Body of pancreas (tissue), 4 donors: ENCODE data around the gene AKAP6. TPM values are rescaled to one million over a fixed set of nuclear protein-coding genes. Genes with fewer than 3 reads are reported as not detected.

Experiments
- ATAC-seq: fragments of 150-250 bp; one replicate; pipeline ENCODE4 v1.9.1; 2016
- DNase-seq, 4 donors: peaks; one replicate each; pipeline ENCODE4 v3.0.0-alpha.2; 2019
- H3K27ac ChIP-seq, 4 donors: fragments of 200-600 bp; sonication (generic); 1 replicate in 3 of 4; 2 replicates in 1 of 4; pipeline versions ENCODE4 v1.5.1 to v1.6.1; 2016 to 2019; ENCODE audit warnings: mild to moderate bottlenecking in 1 of 4, mixed read lengths in 1 of 4, moderate library complexity in 1 of 4
- H3K27me3 ChIP-seq, 2 donors: fragments of 200-600 bp; sonication (generic); one replicate each; pipeline ENCODE4 v1.6.0; 2016; ENCODE audit warnings: mild to moderate bottlenecking in 1 of 2
- H3K36me3 ChIP-seq, 2 donors: fragments of 200-600 bp; sonication (generic); replicated peaks in 1 of 2; 2 replicates each; pipeline ENCODE4 v1.5.1; 2016; ENCODE audit warnings: low read depth in 2 of 2; ENCODE audit not compliant: insufficient read depth in 1 of 2
- H3K4me1 ChIP-seq: fragments of 200-600 bp; sonication (generic); one replicate; pipeline ENCODE4 v1.6.0; 2016
- H3K4me3 ChIP-seq, 2 donors: fragments of 200-600 bp; sonication (generic); 1 replicate in 1 of 2; 2 replicates in 1 of 2; pipeline ENCODE4 v1.5.1; 2016 to 2019
- H3K9me3 ChIP-seq, 3 donors: fragments of 200-600 bp; sonication (generic); 1 replicate in 2 of 3; 2 replicates in 1 of 3; pipeline ENCODE4 v1.5.1; 2016
- POLR2A ChIP-seq, 3 donors: fragments of 450-650 bp; IDR thresholded peaks; one replicate each; pipeline ENCODE4 v1.6.1; 2016; ENCODE audit warnings: antibody characterized with exemption in 3 of 3, mild to moderate bottlenecking in 2 of 3
- WGBS, 2 donors: methylation state at CpG; one replicate each; pipeline ENCODE4 v1.1.5; 2017; 5-methylcytosine and 5-hydroxymethylcytosine counted together
- intact Hi-C: fragments of 100-400 bp; cut with DNase I; formaldehyde crosslinking; loops from one replicate; pipeline ENCODE4 v1.15.1; 2023
- total RNA-seq, 2 donors: library from RNA; depleted of rRNA; stranded (reverse); fragments of >200 nt; gene quantifications; one replicate each; pipeline ENCODE4 v1.1.0, GENCODE V29; 2016
- TF ChIP-seq, protein P1 (sequence below), 7 experiments: fragments of 450-650 bp in 4 of 7; fragments of 200-600 bp in 3 of 7; sonication (generic) in 3 of 7; IDR thresholded peaks; one replicate each; pipeline ENCODE4 v1.5.1; 2016 to 2019; ENCODE audit warnings: antibody characterized with exemption in 7 of 7

Gene AKAP6
- total RNA-seq, 2 donors from 2014 or later: 2.0 to 2.9 TPM

DNA sequence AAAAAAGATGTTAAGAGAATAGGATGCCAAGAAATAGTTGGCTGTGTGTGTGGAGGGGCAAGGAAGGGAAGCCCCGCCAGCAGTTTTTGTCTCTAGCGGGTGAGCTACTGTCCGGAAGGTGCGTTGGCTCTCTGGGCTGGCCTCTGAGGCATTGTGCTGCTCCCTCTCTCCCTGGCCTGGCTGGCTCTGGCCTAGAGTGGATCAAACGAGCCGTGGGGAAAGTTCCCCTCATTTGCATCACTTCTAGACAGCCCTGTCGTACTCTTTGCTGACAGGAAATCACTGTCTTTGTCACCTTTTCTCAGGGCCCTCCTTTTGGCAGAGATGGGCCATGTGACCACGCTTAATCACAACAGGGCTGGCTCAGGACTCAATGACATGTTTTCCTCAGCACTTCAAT lies 373.5 kb downstream of the AKAP6 start:
- 54 to 61% methylated on average over 8 of the region's 8 CpGs for WGBS, 2 donors
- H3K4me3 ChIP-seq: no peak overlapping the region
- H3K9me3 ChIP-seq: no peaks in the 10 kb centered on the region
- TF ChIP-seq, protein P1, sequence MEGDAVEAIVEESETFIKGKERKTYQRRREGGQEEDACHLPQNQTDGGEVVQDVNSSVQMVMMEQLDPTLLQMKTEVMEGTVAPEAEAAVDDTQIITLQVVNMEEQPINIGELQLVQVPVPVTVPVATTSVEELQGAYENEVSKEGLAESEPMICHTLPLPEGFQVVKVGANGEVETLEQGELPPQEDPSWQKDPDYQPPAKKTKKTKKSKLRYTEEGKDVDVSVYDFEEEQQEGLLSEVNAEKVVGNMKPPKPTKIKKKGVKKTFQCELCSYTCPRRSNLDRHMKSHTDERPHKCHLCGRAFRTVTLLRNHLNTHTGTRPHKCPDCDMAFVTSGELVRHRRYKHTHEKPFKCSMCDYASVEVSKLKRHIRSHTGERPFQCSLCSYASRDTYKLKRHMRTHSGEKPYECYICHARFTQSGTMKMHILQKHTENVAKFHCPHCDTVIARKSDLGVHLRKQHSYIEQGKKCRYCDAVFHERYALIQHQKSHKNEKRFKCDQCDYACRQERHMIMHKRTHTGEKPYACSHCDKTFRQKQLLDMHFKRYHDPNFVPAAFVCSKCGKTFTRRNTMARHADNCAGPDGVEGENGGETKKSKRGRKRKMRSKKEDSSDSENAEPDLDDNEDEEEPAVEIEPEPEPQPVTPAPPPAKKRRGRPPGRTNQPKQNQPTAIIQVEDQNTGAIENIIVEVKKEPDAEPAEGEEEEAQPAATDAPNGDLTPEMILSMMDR (IDR thresholded peaks at IDR 0.05): no peak
- no peak for TF ChIP-seq POLR2A (IDR thresholded peaks at IDR 0.05)
- H3K36me3 ChIP-seq: no peaks in the 10 kb centered on the region
- DNase-seq (peak in 3 of 4 donors; percentile 6 to 13 (median 10)), ATAC-seq (peak; percentile 35)
- intact Hi-C loops: loop anchor here (10.0 kb wide), 1 partner anchor 1092 kb away; no protein-coding TSS in a partner anchor
- no peaks in the 10 kb centered on the region for H3K27me3 ChIP-seq
- no peak overlapping the region for H3K27ac ChIP-seq
- peaks cover 7% of the 10 kb centered on the region for H3K4me1 ChIP-seq

- H3K36me3 ChIP-seq: no peaks in the 10 kb centered on the region
- no peak overlapping the region for H3K27ac ChIP-seq
- ATAC-seq (peak; percentile 48), DNase-seq (no peak)
- TF ChIP-seq, protein P1 (IDR thresholded peaks at IDR 0.05): no peak
- no peak for TF ChIP-seq POLR2A (IDR thresholded peaks at IDR 0.05)
- intact Hi-C loops: loop anchor here (10.0 kb wide), 1 partner anchor 1092 kb away; no protein-coding TSS in a partner anchor
- H3K27me3 ChIP-seq: no peaks in the 10 kb centered on the region
- 41 to 47% methylated on average over 4 of the region's 4 CpGs for WGBS, 2 donors
- H3K4me3 ChIP-seq: no peak overlapping the region
- H3K4me1 ChIP-seq: peaks cover 7% of the 10 kb centered on the region
- H3K9me3 ChIP-seq: no peaks in the 10 kb centered on the region
Measured at GRCh38 chr14:32703183-32703621, 374.1 kb downstream of the AKAP6 start.

- intact Hi-C loops: loop anchor here (10.0 kb wide), 1 partner anchor 1088 kb away; no protein-coding TSS in a partner anchor
- 63 to 71% methylated on average over 1 of the region's 1 CpG for WGBS, 2 donors
- H3K4me1 ChIP-seq: peaks cover 7% of the 10 kb centered on the region
Measured at GRCh38 chr14:32706721-32707519, 377.8 kb downstream of the AKAP6 start.

GRCh38 chr14:32707742-32708500 lies 378.8 kb downstream of the AKAP6 start:
- no peak for ATAC-seq
- no peak for TF ChIP-seq POLR2A (IDR thresholded peaks at IDR 0.05)
- TF ChIP-seq, protein P1 (IDR thresholded peaks at IDR 0.05): no peak
- DNase-seq: no peak
- intact Hi-C loops: loop anchor here (10.0 kb wide), 1 partner anchor 1087 kb away; no protein-coding TSS in a partner anchor
- no peaks in the 10 kb centered on the region for H3K27me3 ChIP-seq
- H3K4me1 ChIP-seq: peaks cover 3% of the 10 kb centered on the region
- no peak overlapping the region for H3K4me3 ChIP-seq
- H3K9me3 ChIP-seq: no peaks in the 10 kb centered on the region
- 58 to 74% methylated on average over 5 of the region's 5 CpGs for WGBS, 2 donors
- H3K27ac ChIP-seq: no peak overlapping the region
- no peaks in the 10 kb centered on the region for H3K36me3 ChIP-seq

More at GRCh38 chr14:32706721-32707519, 377.8 kb downstream of the AKAP6 start:
- H3K36me3 ChIP-seq: no peaks in the 10 kb centered on the region
- no peaks in the 10 kb centered on the region for H3K27me3 ChIP-seq
- no peak for ATAC-seq
- no peak overlapping the region for H3K4me3 ChIP-seq
- no peak for TF ChIP-seq POLR2A (IDR thresholded peaks at IDR 0.05)
- TF ChIP-seq, protein P1 (IDR thresholded peaks at IDR 0.05): no peak
- no peaks in the 10 kb centered on the region for H3K9me3 ChIP-seq
- DNase-seq: no peak
- no peak overlapping the region for H3K27ac ChIP-seq
